ENCODE measurements around the gene UBE2O.

Gene UBE2O

DNA sequence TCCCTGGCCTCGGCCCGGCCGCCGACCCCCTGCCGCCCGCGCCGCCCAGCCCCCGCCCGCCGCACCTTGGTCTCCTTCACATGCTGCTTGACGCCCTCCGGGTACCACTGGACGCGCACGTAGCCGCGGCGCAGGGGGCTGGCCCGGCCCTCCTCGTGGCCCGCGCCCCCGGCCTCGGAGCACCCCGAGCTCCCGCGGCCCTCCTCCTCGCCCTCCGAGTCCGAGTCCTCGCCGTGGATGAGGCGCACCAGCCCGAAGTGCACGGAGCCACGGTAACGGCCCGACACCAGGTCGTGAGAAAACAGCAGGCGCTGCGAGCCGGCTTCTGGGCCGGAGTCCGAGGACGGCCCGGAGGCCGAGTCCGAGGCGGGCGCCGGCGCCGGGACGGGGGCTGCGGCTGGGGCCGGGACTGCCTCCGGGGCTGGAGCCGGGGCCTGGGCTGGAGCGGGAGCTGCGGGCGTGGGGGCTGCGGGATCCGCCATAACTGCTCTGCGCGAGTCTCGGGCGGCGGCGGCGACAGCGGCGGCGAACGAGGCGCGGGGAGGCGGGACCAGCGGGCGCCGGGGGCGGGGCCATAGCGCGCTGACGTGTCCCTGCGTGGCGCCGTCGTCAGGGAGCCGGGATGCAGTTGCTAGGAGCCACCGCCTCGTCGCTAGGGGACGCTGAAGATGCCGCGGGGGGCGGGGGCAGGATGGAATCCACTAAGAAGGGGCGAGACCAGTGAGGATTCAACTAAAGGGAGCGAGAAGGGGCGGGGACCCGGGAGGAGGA is at the start of gene UBE2O:
Gene UBE2O (minus strand): TSS at position 493 of the 771 bp plus-strand sequence. CDS start 11 bp downstream, at position 482.
- DNase-seq (ENCODE audit: low spot score): peak; percentile 87

DNA sequence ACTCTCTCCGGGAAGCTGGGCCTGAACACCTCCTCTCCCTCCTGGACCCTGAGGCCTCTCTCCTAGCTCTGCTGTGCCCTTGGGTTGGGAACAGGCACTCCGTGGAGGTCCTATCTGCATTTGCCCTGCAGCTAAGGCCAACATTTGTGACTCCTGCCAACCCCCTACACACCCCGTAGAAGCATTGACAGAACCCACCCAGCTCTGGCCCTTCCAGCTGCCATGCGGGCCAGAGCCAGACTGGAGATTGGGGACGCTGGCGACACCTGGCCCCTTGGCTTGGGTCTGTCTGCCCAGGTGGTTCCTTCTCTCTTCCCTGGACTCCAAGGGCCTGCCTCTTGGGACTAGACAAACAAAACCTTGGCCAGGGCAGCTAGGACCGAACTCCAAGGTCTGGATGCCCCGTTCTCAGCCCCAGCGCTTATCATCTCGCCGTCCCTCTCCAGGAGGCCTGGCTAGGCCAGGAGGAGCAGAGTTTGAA is 48.9 kb upstream of the UBE2O start:
- no peak for DNase-seq (ENCODE audit: low spot score)

DNA sequence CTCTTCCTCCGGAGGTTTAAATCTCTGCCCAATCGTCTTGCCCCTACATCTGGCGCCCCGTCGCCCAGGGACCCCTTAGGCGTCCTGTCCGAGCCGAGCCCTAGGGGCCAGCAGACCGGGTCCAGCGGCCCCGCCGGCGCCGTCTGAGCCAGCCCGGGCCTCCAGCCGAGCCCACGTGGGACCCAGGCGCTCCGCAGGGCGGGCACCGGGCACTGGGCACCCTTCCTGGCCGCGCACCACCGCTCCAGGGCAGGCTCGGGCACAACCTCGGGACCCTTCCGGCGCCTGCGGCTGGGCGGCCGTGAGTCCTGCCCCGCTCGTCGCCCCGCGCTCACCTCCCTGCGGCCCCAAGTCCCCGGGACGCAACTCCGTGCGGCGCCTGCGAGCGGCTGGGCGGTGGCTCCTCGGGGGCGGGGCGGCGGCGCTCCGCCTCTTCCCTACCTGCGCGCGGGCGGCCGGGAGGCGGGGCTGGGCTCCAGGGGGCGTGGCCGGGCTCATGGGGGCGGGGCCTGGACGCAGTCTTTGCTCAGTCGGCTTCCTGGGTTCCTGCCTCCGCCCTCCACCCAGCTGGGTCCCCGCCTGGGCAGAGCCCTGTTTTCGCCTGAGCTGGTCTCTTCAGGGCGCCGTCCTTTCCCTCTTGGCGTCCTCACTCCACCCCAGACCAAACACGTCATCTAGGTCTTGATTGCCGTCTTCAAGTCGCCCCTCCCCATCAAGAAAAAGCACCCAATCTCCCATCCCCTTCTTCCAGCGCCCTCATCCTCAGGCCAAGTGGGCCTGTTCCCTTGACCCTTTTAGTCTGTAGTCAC is 48.3 kb upstream of the UBE2O start, which contains the start of gene RHBDF2:
Gene RHBDF2 (minus strand): TSS at position 406 of the 809 bp plus-strand sequence. CDS start 19,899 bp downstream, outside the sequence.
- DNase-seq (ENCODE audit: low spot score): peak; percentile 91

DNA sequence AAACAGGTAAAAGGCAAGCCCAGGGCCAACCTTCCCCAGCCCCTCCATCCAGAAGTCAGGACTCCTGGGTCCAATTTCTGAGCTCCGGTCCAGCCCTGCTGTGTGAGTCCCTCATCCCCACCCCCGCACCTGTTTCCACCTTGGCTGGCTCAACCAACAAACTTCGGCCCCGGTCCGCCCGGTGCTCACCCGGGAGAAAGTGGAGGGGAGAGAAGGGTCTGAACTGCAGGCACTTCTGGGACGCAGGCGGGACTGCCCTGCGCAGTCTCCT is 47.7 kb upstream of the UBE2O start:
- peak; percentile 49 for DNase-seq (ENCODE audit: low spot score)

DNA sequence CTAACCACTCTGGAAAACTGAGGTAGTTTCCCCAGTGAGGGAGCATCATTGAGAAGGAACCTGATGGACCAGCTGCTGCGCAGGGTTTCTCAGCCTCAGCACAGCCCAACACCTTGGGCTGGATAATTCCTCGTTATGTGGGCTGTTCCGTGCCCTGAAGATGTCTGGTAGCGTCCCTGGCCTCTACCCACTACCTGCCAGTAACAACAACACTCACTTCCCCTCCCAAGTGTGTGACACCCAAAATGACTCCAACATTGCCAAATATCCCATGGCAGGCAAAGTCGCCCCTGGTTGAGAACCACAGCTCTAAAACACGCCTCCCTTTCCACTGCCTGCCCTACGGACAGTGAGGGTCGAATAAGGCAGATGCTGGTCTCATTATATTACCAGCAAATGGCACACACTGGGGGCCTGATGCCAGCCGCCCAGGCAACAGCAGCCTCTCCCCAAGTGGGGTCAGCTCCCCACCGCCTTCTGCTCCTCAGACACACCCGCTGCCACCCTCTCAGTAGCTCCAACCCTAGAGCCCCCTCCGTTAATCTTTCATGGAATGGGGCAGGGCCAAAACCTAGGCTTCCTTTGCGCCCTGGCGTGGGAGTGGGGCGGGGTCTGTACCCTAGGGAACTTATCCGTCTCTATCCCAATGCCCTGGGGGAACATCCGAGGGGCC is 47.3 kb upstream of the UBE2O start:
- DNase-seq (ENCODE audit: low spot score): no peak

DNA sequence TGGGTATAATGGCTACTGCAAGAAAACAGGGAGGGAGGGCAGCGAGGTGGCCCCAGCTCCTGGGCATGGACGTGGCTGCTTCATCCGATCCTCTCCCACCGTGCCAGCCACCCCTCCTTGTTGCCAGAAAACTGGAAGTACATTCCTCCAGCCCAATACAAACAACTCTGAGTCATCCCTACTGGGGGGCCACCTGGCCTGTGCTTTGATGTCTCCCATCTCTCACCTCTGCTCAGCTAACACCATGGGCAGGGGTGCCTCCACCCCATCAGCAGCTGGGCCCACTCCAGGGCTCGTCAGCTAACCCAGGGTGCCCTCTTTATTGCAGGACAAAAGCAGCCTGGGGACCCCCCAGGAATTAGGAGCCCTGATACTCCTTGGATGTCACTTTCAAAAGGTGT is 46.3 kb upstream of the UBE2O start:
- no peak for DNase-seq (ENCODE audit: low spot score)

DNA sequence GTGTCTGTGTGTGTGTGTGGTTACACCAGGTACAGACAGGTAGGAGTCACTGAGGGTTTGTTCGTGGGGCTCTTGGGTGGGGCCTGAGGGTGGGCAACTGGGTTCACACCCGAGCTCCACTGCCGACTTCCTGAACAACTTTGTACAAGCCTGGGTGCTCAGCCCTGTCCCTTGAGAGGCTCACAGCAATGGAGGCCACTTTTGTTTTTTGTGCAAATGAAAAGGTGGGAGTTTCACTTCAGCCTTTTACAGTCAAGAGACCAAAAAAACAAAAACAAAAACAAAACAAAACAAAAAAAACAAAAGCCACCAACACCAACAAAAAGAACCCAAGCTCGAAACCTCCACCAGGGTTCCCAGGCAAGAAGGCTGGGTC is 45.9 kb upstream of the UBE2O start:
- no peak for DNase-seq (ENCODE audit: low spot score)

DNA sequence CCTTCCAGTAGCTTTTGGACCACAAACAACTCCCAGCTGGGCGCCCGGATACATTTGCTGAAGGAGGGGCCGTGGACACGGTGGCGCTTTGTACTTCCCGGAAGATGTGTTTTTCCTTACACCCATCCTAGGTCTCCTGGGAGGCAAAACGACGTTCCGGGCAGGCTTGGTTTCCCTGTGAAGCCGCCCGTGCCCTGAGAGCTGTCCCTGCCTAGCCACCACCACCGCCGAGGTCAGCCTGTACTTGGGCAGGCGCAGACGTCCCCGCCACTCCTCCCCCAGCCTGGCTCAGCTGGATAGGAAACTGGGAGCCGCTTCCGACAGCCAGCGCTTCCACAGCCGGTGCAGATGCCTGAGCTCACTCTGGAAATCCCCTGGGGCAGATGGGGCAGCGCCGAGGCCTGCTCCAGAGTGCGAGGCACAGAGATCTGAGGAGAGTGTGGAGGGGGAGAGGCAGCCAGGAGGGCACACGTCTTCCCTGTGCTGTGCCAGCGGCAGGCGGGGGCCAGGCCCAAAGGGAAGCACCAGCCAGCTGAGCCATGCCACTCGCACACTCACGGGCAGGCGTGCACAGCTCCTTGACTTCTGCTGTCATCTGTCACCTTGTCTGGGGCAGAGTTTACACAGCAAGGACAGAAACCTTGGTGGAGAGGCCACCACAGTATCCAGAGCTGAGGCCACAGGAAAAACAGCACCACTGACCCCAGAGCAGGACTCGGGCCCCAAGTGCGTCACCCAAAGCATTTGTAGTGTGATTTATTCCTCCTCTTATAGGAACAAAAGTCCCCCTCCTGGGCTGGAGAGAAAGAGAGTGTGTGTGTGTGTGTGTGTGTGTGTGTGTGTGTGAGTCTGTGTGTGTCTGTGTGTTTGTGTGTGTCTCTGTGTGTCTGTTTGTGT is 45.3 kb upstream of the UBE2O start:
- peak; percentile 69 for DNase-seq (ENCODE audit: low spot score)

DNA sequence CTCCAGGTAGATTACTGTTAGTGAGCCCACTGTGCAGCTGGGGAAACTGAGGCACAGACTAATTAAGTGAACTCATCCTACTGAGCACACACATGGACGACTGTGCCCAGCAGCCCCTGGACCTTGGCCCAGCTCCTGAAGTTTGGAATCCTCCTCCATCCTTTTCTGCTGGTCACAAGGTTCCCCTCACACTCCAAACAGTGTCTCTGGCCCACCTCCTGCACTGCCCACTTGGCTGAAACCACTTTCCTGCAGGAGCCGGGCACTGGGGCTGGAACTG is 44.7 kb upstream of the UBE2O start:
- DNase-seq (ENCODE audit: low spot score): no peak

DNA sequence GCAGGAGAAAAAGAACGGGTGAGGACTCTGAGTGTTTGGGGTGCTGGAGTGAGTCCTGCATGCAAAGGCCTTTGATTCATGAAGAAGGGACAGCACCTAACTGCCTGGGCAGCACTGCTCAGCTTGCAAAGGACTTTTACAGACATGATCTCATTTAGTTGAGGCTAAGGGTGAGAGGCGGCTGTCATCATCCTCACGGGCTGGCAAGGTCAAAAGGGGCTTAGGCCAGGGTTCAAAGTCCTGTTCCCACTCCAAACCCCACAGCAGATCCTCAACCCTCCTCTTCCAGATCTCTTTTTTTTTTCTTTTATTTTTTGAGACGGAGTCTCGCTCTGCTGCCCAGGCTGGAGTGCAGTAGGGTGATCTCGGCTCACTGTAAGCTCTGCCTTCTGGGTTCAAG is 43.5 kb upstream of the UBE2O start:
- no peak for DNase-seq (ENCODE audit: low spot score)

DNA sequence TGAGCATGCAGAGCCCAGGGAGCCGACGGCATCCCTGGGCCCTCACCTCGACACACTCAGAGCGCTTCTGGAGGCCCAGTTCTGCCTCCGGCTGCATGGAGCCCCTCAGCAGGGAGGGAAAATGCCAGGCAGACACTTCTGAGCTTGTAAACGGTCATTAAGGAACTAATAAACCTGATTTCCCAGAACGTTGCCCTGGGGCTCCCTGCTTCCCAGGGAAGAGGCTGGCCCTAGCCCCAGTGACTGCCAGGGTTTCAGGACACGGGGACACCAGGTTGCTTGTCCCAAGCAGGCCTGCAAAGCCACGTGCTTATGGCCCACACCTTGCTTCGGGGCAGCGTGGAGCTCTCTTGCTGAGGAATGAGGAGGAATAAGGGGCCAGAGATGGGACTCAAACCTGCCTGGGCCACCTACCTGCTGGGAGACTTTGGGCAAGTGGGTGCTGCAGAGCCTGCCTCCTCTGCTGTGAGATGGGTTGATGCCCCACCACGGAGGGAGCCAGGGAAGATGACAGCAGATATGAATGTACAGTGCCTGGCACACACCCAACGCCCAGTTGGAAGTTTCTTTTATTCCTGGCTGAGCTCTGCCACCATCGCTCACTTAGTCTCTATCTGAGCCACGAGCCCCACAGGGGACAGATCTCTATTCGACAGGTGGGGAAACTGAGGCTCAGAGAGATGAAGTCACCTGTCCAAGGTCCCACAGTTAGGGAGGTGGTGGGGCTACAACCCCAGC is 42.9 kb upstream of the UBE2O start:
- DNase-seq (ENCODE audit: low spot score): no peak

DNA sequence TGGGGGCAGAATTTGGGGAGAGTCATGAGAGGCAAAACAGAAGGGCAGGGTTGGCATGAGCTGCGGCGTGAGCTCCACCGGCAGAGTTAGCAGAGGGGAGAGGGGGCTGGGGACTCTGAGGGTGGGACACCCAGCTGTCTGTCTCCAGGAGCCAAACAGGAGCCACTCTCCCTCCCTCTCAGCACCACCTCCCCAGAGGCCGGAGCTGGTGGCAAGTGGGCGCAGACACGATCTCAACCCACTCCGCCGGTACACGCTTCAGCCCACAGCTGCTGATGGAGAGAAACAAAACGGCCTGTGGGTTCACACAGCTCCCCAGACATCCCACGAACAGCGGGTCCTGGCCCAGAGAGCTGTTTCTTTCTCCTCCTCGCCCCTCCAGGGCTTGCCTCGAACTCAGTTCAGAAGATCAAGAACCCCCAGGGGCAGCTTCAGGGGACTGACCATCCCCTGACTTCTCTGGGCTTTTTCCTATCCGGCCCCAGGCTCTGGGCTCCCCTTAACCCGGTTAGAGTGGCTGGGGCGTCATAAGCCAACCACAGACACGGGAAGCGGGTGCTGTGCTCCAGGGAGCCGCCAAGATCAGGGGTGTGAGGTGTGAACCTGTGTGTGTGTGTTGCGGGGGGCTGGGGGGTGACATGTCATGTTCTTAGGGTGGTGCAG is 40.7 kb upstream of the UBE2O start:
- no peak for DNase-seq (ENCODE audit: low spot score)

DNA sequence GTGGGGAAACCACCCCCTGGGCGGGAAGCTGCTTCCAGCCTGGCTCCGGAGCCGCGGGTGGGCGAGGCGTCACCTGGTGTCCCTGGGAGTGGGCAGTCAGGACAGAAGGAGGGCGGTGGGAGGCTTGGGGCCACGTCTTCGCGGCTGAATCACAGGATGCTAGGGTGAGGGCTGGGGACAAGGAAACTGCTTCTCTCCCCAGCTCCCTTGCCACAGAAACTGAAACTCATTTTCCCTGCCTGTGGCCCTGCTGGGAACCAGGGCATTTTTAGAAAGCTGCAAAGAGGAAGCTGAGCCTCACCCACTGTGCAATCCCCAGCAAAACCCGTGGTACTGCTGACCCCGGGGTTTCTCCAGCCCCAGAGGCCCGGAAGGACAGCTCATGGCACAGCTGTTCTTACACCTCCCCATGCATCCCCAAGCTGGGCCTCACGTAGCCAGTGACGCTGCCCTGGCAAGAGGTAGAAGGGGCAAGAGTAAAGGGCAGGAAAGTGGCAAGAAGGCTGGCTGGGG is 40.1 kb upstream of the UBE2O start:
- no peak for DNase-seq (ENCODE audit: low spot score)

DNA sequence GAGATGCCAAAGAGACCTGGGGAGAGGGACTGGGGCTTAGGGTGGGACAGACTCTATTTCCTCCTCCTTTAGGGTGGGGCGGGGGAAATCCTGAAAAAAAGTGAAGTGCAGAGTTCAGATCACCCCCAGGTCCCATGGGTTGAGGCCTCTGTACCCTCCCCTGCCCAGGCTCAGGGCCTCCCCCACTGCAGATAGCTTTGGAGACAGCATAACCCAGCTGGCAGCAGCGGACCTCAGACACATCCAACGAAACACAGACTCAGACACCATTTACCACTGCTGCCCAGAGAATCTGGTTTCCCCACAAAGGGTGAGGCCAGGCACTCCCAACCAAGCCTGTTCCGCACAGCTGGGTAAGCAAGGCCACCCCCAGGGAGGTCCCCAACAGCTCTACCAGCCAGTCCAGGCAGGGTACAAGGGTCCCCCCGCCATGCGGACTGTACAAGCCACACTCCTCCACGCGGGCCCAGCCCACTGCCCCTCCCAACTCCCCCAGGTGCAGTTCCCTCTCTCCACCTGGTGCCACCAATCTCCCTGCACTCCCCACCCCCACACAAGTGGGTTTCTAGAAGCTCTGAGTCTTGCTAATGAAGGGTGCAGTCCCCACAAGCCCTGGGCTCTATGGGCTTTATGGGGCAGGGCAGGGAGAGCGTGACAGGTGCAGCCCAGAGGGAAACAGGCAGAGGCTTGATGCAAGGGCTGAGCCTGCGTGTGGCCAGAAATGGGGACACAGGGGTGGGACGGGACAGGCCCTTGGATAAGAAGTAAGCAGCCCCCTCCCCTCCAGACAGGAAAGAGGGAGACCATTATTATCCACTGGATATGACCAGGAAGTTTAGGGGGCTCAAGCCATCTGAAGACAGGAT is 39.4 kb upstream of the UBE2O start:
- no peak for DNase-seq (ENCODE audit: low spot score)

DNA sequence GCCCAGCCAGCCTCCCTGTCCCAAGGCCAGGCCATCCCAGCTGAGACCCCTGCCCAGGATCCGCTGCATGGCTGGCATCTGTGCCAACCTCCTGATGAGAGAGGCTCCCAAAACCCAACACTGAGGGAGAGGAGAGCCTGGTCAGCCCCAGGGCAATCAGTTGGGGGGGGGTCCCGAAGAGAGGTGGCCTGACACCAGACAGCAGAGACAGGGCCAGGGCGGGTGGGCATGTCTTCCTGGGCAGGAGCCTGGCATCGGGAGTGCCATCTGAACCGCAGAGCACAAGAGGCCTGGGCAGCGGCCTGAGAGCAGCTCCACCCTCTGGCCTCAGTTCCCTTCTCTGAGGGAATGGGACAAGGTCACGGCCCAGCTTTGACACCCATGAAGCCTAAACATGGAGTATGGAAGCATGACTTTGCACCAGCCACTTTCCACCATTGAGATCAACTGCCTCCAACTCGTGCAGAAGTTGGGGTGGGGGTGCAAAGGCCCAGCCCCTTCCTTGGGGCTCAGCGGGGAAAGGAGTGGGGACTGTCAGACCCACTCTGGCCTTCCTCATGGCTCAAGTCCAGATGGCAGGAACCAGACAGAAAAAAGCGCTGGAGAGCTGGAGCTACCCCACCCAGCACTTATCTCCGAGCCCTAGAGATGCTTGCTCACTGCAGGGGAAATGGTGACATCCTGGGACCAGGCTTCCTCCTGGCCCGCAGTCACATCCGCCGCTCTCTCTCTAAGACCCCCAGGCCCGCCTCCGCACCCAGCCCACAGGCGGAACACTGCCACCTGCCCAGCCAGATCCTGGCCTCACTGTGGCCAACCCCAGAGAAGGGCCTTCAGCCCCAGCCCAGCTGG is 38.5 kb upstream of the UBE2O start:
- no peak for DNase-seq (ENCODE audit: low spot score)

DNA sequence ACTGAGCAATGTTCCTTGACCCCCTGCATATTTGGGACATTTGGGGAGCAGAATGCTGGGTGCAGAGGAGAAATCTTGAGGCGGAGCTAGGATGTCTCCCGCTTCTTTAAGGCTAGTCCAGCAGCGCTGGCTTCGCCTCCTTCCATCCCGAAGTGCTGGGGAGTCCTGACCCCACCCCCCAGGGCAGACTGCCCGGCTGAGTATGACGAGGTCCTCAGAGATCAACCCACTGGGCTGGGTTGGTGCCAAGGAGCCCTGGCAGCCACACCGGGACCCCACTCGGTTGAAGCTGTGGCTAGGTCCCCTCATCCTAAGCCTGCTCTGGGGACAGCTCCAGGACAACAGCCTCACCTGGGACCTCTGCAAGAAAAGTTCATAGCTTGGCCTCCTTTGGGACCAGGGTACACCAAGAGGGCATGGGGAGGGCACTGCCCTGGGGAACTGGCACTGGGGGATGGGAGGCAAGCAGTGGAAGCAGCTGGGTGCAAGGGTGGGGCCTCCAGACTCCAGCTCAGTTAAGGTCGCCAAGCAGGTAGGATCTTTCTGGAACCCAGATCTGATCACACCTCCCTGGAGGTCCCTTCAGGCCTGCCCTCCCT is 37.3 kb upstream of the UBE2O start:
- DNase-seq (ENCODE audit: low spot score): no peak

DNA sequence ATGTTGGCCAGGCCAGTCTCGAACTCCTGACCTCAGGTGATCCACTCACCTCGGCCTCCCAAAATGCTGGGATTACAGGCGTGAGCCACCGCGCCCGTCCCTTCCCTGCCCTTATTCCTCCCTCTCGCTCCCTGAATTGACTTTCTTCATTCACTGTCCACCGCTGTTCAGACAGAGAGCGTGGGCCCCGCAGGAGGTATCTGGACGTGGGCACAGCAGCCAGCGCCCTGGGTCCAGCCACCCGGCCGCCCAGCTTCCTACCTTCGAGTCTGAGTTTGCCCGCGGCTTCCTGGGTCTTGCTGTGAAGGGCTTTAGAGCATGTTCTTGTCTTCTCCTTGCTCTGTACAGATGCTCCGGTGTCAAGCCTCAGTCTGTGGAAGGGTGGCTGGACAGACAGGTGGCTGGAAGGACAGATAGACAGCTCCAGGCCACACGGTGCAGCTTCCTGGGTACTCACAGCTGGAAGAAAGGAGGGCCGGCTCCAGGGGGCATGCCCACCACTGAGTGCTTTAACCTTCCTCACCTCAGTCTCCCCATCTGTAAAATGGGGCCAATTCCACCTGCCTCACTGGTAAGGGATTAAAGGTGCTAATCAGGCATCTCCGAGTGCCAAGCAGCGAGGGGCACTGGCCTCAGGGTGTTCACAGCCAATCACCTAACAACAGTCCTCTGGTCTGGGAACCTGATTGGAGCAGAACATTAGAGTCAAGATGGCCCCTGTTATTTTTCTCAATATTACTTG is 34.7 kb upstream of the UBE2O start:
- DNase-seq (ENCODE audit: low spot score): no peak

DNA sequence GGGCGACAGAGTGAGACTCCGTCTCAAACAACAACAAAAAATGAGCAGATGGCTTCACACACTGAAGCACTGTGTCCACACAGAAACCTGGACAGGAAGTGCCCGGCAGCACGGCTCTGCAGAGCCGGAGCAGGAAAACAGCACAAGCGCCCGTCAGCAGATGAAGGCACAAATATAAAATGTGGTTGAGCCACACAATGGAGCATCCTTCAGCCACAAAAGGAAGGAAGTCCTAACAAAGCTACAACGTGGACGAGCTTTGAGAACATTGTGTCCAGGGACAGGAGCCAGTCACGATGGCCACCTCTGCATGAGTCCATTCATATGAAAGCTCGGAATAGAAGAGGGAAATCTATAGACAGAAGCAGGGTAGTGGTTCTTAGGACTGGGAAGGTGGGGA is 32.6 kb upstream of the UBE2O start:
- DNase-seq (ENCODE audit: low spot score): no peak
